DMS79 (cell line): ENCODE results near the gene OR2T11.
"Not testable (repeated sequence)": the region's sequence is repeated elsewhere in the genome, so short reads cannot be mapped to it uniquely, and the experiment has no call there.

Experiments
- DNase-seq: peaks from one replicate; lab custom pipeline; 2025; lab: John Stamatoyannopoulos, UW

The OR2T11 gene, protein sequence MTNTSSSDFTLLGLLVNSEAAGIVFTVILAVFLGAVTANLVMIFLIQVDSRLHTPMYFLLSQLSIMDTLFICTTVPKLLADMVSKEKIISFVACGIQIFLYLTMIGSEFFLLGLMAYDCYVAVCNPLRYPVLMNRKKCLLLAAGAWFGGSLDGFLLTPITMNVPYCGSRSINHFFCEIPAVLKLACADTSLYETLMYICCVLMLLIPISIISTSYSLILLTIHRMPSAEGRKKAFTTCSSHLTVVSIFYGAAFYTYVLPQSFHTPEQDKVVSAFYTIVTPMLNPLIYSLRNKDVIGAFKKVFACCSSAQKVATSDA

GRCh38 chr1:248634991-248635390 is at the start of gene OR2T11:
OR2T11 (minus strand) TSS chr1:248635091; CDS start chr1:248627128, 7,963 bp downstream.
- DNase-seq: not testable (repeated sequence)

DNA sequence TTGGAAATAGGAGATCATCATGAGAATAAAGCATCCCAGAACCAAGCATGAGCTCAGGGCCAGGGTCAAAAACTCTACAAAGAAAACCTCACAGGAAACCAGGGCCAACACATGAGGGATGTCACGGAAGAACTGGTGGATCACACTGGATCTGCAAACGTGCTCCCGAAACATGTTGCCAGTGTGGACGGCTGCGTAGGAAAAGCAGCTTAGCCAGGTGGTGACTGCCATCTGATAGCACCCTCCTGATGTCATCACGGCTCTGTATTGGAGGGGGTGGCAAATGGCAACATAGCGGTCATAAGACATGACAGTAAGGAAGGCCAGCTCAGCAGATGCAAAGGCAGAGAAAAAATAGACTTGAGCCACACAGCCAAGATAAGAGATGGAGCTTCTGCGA is 46.8 kb upstream of the OR2T11 start:
- no peak for DNase-seq

- DNase-seq: no peak
These were observed 35.1 kb upstream of the OR2T11 start for GRCh38 chr1:248670003-248670402.

- not testable (repeated sequence) for DNase-seq
These were observed 28.8 kb upstream of the OR2T11 start for GRCh38 chr1:248663453-248664328.

DNA sequence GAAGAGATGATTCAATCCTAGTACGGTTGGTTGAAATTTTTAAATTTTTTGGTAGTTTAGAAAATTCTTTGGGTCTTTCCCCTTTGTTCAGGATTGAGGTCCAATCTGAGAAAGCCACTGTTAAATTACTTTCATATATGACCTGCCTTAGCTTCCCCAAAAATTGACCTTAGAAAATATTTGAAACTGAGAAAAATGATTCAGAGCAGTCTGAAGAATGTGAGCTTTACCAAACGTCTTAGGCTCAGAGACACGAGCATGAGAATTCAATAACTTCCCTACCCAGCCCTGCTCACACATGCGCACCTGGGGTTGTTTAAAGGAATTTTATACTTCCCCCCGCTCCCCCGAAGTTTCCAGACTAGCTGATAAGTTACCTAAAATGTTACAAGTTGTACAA is 21.9 kb upstream of the OR2T11 start:
- not testable (repeated sequence) for DNase-seq

DNA sequence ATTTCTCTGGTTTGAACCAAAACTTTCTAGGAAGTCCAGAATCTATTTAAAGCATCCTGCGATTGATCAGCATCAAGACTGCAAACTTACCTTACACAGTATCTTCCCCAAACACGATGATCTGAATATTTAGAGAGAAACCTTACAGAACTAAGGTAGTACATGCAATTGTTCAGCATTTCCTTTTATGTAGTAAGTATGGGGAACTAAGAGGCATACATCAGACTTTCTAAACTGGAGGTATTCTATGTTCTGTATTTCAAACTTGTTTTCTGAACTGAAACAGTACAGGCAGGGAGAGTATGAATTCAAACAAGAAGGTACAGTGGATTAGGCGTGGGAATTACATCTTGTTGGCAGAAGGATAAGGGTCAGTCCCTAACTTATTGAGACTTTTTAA is 20.5 kb upstream of the OR2T11 start, which contains the start of gene OR2T27:
OR2T27 (minus strand) TSS at position 175 of the 400 bp plus-strand sequence. CDS start 4,644 bp downstream, outside the sequence.
- not testable (repeated sequence) for DNase-seq

- not testable (repeated sequence) for DNase-seq
These were observed 14.1 kb upstream of the OR2T11 start for GRCh38 chr1:248648770-248649536.

DNA sequence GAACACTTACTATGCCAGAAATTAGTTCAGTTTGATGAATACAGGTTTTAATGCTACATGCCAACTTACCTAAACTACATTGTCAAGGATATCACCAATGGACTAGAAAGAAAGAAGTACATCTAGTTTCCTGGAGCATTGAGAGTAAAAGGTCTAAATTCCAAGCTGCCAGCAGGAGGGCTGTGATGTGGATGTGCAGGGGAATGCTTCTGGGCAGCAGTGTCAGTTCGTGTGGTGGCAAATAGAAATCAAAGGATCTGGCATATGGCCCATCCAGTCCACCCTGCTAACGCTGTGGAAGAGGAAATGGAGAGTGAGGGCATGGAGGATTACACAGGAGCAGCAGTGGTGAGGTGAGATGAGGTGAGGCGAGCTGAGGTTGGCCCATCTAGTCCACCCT is 10.3 kb upstream of the OR2T11 start, which contains the start of gene OR2T35:
OR2T35 (minus strand) TSS at position 101 of the 400 bp plus-strand sequence. CDS start 6,020 bp downstream, outside the sequence.
- DNase-seq: not testable (repeated sequence)

DNA sequence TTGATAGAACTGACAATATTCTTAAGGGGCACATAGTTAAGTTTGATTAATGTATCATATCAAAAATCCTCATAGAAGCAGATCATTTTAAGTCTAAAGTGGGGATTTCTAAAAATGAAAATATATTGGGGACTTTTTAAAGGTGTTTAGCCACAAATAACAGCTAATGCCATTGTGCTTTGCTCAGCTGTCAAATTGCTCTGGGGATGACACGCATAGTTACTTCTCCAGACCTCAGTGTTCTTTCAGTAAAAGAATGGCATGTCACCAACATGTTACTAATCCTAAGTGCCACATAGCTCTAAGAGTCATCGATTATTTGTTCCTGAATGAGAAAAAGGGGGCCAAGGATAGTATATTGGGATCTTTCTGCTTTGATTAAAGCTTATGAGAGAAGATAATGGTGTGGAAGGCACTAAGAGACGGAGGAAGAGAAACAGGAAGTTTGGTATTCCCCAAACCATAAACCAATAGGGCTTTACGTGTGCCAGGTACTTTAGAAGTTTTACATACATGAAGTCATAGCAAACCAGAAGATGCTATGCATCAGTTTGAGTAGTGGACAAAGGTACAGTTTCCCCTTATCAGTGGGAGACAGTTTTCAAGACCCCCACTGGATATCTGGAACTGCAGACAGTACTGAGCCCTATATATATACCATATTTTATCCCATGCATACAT is 8.2 kb upstream of the OR2T11 start:
- DNase-seq: not testable (repeated sequence)

GRCh38 chr1:248641583-248641982 is 6.7 kb upstream of the OR2T11 start:
- not testable (repeated sequence) for DNase-seq

DNA sequence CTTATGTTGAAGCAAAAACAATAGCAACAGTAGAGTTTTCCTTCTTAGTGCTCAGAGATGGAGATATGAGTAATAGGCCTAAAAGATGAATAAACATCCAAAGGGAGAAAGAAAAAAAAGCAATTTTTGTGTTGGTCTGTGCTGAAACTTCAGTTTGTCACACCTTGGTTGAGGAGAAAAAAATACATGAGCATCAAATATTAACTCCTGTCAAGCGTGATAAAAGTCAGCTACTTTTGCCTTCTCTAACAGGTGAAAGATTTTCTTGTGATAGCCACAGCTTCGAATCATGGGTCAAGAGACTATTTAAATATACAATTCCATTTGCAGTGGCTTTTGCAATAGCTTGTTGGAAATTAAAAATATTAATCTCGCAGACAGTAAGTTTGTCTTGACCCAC is 6.0 kb upstream of the OR2T11 start:
- not testable (repeated sequence) for DNase-seq

GRCh38 chr1:248639652-248640051 is 4.8 kb upstream of the OR2T11 start:
- not testable (repeated sequence) for DNase-seq

- not testable (repeated sequence) for DNase-seq
These were observed 1.7 kb upstream of the OR2T11 start for GRCh38 chr1:248636612-248637011.

DNA sequence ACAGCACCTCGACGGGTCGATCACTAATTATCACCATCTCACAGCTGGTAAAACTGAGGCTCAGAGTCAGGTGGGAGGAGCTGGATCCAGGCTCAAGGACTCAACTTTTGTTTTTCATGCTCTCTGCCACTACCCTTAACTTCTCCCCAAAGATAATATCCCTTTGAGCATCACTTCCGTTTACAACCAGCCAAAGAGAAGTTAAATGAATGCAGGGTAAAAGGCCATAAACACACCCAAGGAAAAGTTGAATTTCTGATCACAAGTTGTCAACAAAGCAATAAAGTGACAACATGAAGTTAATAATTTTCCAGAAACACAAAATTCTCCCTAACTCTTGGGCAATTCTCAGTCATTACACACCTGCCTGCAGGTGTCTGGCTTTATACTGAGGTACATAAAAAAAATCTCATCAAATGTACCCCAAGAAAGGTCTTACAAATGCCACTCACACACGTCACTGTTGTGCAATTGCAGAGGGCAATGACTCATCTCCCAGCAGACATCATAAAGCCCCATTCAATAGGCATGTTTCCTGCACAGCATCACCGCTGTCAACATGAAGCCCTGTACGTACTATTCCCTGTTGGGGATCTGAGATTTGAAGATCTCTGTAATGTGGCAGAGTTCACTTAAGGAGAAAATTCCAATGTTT is 3.4 kb downstream of the OR2T11 start:
- no peak for DNase-seq

DNA sequence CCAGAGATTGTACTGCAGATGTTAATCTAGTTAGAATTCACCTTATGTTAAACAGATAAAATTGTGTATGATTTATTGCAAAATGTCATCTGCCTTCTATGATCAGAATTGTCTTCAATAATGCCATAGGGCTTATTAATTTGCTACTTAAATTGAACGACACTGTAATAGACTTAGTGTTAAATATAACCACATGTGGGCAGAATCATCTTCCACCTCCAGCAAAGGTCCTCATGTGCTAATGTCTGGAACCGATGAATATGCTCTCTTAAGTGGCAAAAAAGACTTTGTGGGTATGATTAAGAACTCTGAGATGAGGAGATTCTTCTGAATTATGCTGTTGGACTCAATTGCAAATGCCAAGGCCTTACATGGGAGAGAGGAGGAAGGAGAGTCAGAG is 4.3 kb downstream of the OR2T11 start:
- no peak for DNase-seq

DNA sequence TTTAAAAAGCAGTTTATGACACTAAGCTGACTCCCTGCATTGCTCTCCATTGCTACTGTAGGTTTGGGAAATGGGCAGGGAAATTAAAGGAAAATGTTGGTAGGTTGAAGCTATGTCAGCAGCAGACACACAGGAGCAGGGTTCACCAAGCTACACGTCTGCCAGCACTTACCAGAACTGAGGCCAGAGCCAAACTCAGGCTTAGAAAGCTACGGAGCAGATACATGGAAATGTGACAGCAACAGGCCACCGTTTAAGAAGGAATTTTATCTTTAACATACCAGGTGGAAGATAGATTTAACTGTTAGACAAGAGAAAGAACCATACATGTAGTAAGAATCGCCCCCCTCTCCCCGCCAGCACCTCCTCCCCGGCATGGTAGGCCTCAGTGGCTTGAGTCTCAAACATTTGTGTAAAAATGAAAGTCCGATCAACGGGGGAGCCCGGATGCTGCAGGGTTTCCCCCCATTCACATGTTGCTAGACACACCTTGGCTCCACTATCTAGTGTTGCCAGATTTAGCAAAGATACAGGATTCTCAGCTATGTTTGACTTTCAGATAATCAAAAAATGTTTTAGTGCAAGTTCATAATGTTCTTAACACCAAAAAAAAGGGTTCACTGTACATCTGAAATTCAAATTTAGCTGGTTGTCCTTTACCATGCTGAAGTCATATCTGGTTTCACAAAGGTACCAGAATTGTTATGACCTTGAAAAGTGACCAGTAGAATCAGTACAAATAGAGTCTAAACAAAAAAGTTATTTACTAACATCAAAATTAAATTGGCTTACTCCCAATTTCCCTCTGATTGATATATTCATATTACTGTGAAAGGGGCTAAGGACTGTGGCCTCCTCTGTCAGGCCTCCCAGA is 6.7 kb downstream of the OR2T11 start:
- DNase-seq: no peak

GRCh38 chr1:248625971-248626370 is 8.9 kb downstream of the OR2T11 start:
- DNase-seq: no peak

DNA sequence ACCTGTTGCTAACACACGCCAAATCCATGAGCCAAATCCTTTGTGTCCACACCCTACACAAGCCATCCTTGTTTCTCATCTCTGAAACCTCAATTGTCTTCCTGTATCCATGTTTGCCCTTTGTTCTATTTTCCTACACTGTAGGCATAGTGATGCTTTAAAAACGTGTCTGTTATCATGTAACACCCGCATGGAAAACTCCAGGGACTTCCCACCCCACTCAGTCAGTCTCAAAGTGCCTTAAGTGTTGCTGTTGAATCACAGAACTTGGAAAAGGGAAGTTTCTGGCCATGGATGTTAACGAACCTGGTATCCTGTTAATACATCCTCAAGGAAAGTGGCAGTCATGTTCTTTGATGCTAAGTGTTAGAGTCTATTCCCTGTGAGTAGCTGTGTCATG is 9.7 kb downstream of the OR2T11 start:
- no peak for DNase-seq

- DNase-seq: no peak
These were observed 12.3 kb downstream of the OR2T11 start for GRCh38 chr1:248622570-248623001.

- DNase-seq: no peak
These were observed 13.1 kb downstream of the OR2T11 start for GRCh38 chr1:248621770-248622169.
